ENCODE measurements around the gene VAV3.
"Not testable (repeated sequence)": the region's sequence is repeated elsewhere in the genome, so short reads cannot be mapped to it uniquely, and the experiment has no call there.

GRCh38 chr1:108004919-108005318 is 39.9 kb upstream of the VAV3 start:
- TF ChIP-seq CTCF (IDR thresholded peaks at IDR 0.05 in 8 of 11, conservative IDR thresholded peaks at IDR 0.05 in 3 of 11); POLR2AphosphoS5 (IDR thresholded peaks at IDR 0.05); POLR2A (IDR thresholded peaks at IDR 0.05): not testable (repeated sequence)

Measured in spleen (tissue), 7 donors.